NOMO-1 (cell line): Measurements from ENCODE around the gene ARG2.
A peak's percentile ranks its signal among the peaks of the same experiment; 100 is the strongest.

Experiments used
- DNase-seq, 2 experiments: peaks; one replicate each; lab custom pipeline; 2025; ENCODE audit not compliant: unreplicated experiment in 2 of 2; lab: John Stamatoyannopoulos, UW

The ARG2 gene

DNA sequence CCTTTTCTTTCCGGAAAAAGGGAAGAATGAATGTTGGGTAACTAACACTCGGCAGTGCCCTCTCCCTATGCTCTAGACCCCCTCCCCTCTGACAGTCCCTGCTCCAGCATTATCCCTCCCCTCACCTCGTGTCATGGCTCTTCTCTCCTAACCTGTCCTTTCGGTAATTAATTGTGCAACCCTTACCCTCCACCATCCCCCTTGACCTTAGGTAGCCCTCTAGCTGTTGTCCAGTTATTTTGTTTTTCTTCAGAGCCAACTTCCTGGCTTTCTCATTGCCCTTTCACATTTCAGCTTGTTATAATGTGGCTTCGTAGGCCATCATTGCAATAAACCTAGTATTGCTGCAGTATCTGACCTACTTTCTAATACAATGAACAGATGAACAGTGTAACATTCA, 11.2 kb downstream of the ARG2 start:
- DNase-seq: no peak

DNA sequence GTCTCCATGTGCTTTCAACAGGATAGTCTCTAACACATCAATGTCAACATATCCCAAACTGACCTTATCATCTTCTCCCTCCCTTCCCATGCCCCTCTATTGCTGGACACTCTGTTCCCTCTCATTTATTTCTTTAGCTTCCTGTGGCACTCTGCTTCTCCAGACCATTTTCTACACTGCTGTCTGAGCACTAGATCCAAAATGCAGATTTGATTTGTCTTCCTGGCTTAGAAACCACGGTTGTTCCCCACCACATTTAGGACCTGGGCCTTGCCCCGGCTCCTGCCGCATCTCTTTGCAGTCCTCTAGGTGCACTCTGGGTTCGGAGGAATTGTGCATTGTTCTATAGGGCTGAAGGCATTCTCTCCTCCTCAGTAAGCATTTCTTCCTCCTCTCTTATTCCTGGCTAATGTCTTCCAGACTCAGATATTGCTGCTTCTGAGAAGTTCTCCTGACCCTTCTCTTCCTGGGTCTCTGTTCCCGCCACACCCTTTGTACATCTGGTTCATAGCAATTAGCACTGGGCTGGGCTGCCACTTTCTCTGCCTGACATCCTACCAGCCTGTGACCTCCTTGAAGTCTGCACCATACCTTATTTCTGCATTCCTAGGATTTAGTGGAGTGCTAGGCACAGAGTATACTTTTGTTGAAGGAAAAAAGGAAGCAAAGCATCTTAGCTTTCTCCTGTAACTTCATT, 13.9 kb downstream of the ARG2 start:
- no peak for DNase-seq

DNA sequence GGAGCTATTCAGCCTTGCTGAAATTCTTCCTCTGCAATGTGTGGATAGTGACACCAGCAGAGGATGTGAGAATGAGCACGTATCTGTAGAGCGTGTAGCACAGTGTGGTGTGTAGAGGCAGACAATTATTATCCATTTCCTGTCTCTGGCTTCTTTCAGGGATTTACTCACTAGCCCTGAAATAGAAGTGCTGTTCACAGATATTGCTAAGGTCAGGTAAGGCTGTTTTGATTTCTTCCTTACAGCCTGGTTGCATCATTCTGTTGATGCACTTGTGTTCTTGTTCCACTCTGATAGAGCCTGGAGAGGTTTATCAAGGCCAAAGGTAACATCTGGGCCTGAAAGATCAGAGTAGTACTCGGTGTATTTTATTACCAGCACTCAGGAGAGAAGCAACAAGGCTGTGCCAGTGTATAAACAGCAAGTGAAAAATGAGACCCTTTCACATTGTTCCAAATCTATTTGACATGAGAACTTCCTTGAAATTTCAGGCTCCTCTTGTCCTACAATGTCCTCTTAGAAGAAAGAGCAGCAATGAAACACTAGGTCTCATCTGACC, 16.7 kb downstream of the ARG2 start:
- no peak for DNase-seq

DNA sequence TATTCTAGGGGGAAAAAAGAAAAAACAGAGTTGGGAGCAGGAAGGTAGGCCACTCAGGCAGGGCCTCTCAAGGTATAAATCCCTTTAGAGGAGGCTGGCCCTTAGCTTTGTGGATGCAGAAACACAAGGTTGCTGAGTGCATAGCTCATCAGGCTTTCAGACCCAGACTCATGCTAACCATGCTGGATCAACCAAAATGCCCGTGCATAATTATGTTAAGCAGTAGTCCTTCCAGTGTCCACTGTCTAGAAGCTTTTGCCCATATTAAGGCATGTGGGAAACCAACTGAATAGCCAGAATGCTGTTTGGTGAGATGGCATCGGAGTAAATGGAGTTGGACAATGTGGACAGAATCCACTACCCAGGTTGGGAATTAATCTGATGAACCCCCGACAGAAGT, 18.9 kb downstream of the ARG2 start:
- no peak for DNase-seq

DNA sequence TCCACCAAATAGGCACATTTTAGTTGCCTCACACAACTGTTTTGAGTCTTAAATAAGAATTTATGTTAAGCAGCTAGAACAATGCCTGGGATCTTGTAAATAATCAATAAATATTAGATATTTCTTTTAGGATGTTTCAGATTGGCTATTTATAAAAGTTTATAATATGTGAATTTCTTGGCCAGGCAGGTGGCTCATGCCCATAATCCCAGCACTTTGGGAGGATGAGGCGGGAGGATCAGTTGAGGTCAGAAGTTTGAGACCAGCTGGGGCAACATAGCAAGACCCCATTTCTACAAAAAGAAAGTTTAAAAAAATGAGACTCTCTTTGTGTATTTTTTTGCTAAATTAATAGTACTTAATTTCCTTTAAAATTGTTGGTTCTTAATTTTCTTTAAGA, 21.8 kb downstream of the ARG2 start:
- DNase-seq: no peak

DNA sequence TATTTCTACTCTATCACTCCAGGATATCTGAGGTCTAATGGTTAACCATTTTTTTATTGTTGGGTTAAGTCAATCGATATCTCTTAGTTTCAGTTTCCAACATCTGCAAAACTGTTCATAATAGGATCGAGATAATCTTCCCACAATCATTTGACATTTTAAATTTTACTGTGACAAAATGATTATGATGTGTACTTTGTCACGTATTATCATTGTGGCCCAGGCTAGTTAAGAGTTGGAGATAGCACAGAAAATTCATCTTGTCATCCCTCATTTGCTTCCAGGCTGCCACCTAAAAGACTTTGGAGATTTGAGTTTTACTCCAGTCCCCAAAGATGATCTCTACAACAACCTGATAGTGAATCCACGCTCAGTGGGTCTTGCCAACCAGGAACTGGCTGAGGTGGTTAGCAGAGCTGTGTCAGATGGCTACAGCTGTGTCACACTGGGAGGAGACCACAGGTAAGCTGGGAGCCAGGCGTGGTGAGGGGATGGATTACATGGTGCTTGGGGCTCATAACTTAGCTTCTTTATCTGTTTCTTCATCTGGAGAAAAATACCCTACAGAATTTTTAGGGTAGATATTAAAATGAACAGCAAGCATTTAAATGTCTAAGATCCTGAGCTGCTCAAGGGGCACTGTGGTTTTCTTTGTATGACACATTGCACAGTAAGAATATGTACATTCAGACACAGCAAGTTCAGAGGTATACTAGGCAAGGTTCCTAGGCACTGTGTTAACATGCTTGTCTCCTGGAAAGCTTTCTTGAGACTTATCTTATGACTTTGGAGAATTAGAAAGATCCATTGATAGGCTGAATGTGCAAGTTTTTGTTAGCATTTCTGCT, 22.4 kb downstream of the ARG2 start:
- DNase-seq: no peak

DNA sequence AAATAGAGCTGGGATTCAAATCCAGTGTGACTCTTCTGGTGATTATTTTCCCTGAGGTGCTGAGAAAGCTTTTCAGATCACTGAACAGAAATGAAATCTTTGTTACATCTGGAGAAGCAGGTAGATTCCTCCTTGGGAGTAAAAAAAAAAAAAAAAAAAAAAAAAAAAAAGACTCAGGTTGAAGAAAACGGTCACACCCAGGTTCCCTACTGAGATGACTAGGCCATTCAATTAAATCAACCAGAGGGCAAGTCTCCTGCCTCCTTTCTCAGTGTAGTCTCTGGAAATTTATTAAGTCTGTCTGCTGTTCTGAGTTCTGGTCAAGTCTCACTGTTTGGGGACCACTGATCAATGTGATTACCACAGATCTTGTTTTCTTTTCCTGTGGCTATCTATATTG, 24.0 kb downstream of the ARG2 start:
- DNase-seq: no peak

DNA sequence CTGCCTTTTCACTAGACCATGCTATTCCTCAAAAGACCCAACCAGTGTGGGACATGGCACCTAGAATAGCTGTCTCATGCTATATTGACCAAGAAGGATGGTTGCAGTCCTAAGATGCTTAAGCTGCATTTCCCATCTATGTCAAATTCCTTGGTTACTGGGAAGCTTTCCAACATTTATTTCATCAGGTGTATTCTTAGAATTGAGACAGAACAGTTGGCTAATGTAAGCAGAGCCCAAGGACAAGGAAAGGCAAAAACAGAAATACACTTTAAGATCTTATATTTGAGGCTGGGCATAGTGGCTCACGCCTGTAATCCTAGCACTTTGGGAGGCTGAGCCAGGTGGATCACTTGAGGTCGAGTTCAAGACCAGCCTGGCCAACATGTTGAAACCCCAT, 24.7 kb downstream of the ARG2 start:
- DNase-seq: no peak

DNA sequence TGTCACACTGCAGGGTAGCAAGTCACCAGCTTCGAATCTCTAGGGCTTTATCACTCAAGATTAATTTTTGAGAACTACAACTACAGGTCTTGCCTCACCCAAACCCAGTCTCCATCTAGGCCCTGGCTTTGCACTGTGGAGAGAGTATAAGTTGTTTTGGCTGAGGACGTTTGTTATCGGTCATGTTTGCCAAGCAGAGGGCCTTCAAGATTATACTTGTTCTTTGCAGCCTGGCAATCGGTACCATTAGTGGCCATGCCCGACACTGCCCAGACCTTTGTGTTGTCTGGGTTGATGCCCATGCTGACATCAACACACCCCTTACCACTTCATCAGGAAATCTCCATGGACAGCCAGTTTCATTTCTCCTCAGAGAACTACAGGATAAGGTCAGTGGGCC, 25.7 kb downstream of the ARG2 start:
- no peak for DNase-seq

DNA sequence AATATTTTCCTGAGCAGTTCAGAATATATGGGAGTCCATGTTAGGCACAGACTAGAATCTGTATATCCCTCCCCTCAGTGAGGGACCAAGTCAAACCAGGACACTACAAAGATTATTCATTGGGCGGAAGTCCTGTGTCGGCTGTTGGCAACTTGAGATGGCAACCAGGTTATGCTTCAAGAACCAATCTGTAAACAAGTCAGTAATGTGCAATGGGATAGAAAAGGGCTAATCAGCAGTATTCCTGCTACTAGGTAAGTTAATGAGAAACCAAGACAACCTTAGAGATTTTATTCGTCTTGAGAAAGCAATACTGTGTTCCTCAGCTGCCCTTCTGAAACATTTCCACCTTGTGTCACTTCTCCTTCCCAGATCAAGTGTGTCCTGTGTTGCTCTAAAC, 26.4 kb downstream of the ARG2 start:
- DNase-seq: no peak

DNA sequence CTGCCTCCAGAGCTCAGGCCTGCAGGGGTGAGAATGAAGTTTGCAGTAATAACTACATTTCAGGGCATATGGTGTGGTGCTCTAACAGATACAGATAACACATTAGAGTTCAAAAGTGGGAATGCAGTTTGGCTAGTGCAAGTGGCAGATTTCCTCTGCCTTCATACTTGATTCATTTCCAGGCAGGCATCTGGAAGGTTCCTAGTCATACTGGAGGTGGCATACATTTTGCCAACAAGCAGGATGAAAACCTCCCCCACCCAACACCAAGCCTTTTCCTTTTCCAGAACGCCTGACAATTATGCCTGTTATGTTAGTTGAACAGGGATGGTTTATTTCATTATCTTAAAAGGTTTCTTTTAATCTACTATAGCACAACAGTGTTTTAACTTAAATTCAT, 30.4 kb downstream of the ARG2 start:
- DNase-seq: no peak

DNA sequence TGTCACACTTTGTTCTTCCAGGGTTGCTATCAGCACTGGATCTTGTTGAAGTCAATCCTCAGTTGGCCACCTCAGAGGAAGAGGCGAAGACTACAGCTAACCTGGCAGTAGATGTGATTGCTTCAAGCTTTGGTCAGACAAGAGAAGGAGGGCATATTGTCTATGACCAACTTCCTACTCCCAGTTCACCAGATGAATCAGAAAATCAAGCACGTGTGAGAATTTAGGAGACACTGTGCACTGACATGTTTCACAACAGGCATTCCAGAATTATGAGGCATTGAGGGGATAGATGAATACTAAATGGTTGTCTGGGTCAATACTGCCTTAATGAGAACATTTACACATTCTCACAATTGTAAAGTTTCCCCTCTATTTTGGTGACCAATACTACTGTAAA, 31.0 kb downstream of the ARG2 start:
- no peak for DNase-seq

DNA sequence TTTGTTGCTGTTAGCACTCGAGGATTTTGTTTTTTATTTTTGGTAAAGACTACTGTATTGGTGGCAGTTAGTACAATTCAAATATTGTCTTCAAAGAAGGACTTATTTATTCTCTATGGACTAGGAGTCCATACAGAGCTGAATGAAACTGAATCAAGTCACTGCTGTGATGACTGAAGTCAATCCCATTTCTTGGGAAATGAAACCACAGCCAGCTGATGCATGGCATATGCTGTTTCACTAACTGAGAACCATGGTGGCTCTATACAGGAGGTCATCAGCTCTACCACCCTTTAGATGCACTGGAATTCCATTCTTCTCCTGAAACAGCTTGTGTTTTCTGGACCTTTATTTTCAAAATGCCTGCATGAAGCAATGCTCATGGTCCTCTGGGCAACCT, 32.5 kb downstream of the ARG2 start:
- DNase-seq: no peak

DNA sequence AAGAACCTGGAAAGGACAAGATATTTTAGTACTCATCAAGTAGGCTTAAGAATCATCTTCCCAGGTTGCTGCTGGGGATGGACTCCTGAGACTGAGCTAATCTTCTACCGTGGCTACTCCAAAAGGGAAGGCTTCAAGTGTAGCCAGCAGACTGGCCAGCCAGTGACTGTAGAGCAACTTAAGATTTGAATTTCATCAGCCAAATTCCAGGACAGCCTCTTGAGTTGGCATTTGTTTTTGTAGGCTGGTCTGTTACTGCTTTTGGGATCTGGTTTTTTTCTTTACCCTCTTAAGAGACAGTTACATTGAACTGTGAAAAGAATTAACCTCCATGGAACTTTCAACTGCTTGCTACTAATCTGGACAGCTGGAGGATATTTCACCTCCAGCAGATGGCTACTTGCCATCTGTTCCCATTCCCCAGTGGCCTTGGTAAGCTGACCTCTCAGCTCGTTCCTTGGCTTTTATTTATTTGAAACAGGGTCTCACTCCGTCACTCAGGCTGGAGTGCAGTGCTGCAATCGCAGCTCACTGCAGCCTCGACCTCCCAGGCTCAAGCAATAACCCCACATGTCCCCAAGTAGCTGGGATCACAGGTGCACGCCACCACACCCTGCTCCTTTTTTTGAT, 34.0 kb downstream of the ARG2 start:
- DNase-seq: no peak

DNA sequence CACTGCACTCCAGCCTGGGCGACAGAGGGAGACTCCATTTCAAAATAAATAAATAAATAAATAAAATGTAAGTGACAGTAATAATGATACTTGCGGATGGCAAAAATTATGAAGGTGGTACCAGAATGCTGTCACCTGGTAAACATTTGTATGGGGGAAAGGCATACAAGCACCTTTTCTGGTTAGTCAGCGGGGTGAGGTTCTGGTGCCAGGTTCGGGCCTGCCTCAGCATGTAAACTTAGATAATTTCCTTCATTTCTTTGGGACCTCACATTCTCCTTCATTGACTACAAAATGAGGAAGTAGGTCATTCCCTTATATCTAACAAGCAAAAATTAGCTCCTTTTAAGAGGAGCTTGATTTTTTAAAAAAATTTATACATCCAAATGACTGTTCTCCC, 43.9 kb downstream of the ARG2 start:
- DNase-seq: peak in 1 of 2 experiments; percentile 4

DNA sequence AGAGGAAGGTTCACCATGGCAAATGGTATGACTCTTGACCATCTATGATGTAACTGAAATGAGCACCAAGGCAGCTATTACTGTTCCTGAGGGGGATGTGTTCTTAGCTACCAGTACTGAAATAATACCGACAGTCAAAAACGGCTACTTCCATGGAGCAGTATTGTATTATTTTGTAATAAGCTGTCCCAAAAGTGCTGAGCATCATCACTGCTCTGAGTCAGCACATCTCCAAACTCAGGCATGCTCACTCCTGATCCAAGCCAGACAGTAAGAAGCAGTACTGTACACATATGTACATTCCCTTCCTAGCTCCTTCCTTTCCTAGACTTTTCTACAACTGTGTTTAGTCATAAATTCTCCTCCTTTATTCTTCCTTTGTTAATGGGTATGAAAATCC, 46.1 kb downstream of the ARG2 start:
- DNase-seq: no peak

DNA sequence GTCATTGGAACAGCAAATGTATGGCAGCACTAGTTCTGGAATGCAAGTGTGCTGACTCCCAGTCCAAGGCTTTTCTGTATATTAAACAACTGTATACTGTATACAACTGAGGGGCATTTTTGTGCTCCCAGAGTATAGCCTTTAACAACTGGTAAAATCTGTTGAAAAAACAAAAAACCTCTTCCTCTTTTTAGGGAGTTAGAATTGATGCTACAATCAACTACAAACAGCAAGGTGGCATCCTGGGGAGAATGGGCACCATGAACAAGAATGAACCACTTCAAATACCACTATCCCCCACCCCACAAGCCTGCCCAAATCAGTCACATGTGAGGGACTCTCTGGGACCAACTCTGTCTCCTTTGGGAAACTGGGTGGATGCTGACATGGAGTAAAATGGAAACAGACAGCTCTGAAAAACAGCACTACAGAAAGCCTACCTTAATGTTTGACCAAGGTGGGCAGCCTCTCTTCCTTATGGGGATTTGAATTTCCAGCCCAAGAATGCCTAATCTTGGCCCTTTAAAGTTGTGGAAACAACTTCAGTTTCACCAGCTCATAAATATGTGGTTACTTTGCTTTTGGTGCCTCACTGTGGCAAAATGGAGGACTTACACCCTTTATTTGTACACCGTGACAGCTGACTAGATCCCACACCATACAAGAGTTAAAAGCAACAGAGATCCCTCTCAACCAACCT, 47.2 kb downstream of the ARG2 start:
- DNase-seq: peak; percentile 22 to 51

DNA sequence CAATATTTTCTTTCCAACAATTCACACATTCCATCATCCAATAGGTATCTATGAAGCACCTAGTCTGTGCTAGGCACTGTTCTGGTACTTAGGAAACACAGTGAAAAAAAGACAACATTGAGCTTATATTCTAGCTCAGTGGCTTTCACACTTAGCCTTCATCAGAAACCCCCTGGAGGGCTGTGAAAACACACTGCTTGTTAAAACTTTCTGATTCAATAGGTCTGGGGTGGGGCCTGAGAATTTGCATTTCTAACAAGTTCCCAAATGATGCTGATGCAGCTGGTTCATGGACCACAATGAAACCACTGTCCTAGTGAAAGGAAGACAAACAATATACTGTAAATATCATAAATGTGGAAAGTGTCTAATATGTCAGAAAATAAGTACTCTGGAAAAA, 48.8 kb downstream of the ARG2 start:
- no peak for DNase-seq

DNA sequence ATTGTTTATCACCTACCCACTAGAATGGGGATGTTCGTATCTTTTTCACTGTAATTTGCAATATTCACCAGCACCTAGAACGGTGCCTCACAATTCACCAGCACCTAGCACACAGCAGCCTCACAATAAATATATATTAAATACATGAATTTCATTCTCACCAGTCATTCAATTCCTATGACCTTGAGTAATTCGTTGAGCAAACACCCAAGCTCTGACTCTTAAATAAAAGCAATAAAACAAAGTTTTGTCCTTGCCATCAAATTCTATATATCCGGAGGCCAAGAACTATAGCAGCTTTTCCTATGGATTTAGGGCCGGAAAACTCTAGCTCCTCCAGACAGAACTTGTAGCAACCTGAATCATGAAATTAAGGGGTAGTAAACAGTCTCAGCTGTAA, 53.7 kb downstream of the ARG2 start:
- no peak for DNase-seq

DNA sequence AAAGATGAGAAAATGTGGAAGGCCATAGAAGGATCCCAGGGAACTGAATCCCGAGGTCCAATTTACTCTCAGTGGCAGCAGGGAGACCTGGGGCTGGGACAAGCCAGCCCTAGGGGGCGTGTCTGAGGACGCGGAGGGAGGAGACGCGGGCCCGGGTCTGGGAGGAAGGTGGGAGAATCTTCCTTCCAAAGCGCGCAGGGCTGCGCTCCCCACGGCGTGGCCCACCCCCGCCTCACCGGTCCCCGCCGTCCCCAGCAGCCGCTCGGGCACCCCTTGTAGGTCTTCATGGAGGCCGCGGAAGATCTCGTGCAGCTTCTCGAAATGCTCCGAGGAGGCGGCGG, 54.4 kb downstream of the ARG2 start:
- peak; percentile 17 to 26 for DNase-seq
